ENCODE measurements around the gene IP6K1.
"Not testable (repeated sequence)": the region's sequence is repeated elsewhere in the genome, so short reads cannot be mapped to it uniquely, and the experiment has no call there.

- TF ChIP-seq SP1 (IDR thresholded peaks at IDR 0.05); ELF4 (IDR thresholded peaks at IDR 0.05); BHLHE40 (IDR thresholded peaks at IDR 0.05; ENCODE audit: borderline replicate concordance); SUZ12 (IDR thresholded peaks at IDR 0.05); ZNF384 (IDR thresholded peaks at IDR 0.05); PKNOX1 (IDR thresholded peaks at IDR 0.05); FOXM1 (IDR thresholded peaks at IDR 0.05; ENCODE audit: borderline replicate concordance); ARNT (IDR thresholded peaks at IDR 0.05); NFRKB (IDR thresholded peaks at IDR 0.05): not testable (repeated sequence)
Measured at GRCh38 chr3:49686769-49687423, 99.4 kb downstream of the IP6K1 start.
